Endothelial cell of umbilical vein (primary cell): ENCODE measurements around the gene GRK5. TPM values are rescaled to one million over a fixed set of nuclear protein-coding genes. Genes with fewer than 3 reads are reported as not detected.

Source experiments
- BruUV-seq: library from RNA; stranded (reverse); fragments of 400-500 nt; replicated peaks from 2 replicates; lab custom pipeline; 2021; lab: Mats Ljungman, UMichigan
- CTCF ChIA-PET: fragments of 300-600, 350-600 bp; sonication (Branson Sonifier 250); formaldehyde crosslinking; loops from one replicate; lab custom pipeline; 2021; ENCODE audit warnings: antibody characterized with exemption, inconsistent platforms; lab: Charles Lee
- POLR2A ChIA-PET: fragments of 300-600, 350-600 bp; sonication (Branson Sonifier 250); formaldehyde crosslinking; loops from one replicate; lab custom pipeline; 2021; ENCODE audit warnings: antibody characterized with exemption, inconsistent platforms; lab: Charles Lee
- DNase-seq: peaks from one replicate; pipeline ENCODE4 v3.0.0-alpha.2; 2011; ENCODE audit warnings: low read depth, low spot score
- FAIRE-seq: peaks from 2 replicates; lab custom pipeline; 2011; peaks lifted over from hg19 to GRCh38; lab: Jason Lieb, UNC
- H2AFZ ChIP-seq: 2 replicates; pipeline ENCODE4 v1.6.0; 2012; ENCODE audit warnings: low read depth, low read length, control low read depth, inconsistent platforms
- H3K27ac ChIP-seq: 2 replicates; pipeline ENCODE4 v1.5.1; 2011; ENCODE audit warnings: low read depth, mild to moderate bottlenecking, control low read depth, low read length, moderate library complexity; ENCODE audit not compliant: insufficient read depth
- H3K27me3 ChIP-seq, 2 experiments: 2 replicates each; pipeline versions ENCODE4 v1.6.0 to v1.6.1; 2011; ENCODE audit warnings: low read length in 2 of 2, mixed read lengths in 1 of 2; ENCODE audit not compliant: control insufficient read depth in 2 of 2, insufficient read depth in 2 of 2
- H3K36me3 ChIP-seq, 2 experiments: 2 replicates in 1 of 2; 3 replicates in 1 of 2; pipeline ENCODE4 v1.5.1; 2011; ENCODE audit warnings: low read length in 2 of 2, mild to moderate bottlenecking in 1 of 2, moderate library complexity in 1 of 2; ENCODE audit not compliant: control insufficient read depth in 2 of 2, insufficient read depth in 2 of 2; ENCODE audit errors: extremely low read depth in 1 of 2
- H3K4me1 ChIP-seq: 3 replicates; pipeline ENCODE4 v1.5.1; 2011; ENCODE audit warnings: mild to moderate bottlenecking, low read length; ENCODE audit not compliant: control insufficient read depth, insufficient read depth; ENCODE audit errors: extremely low read depth
- H3K4me2 ChIP-seq: 2 replicates; pipeline ENCODE4 v1.6.1; 2011; ENCODE audit warnings: low read length, control low read depth, mixed read lengths; ENCODE audit not compliant: insufficient read depth
- H3K4me3 ChIP-seq, 3 experiments: fragments of 200-600 bp in 1 of 3; sonication (generic), shearing (Covaris generic) in 1 of 3; replicated peaks in 1 of 3; 2 replicates each; pipeline ENCODE4 v1.5.1; 2011 to 2016; ENCODE audit warnings: control low read depth in 3 of 3, low read length in 3 of 3, mild to moderate bottlenecking in 2 of 3, inconsistent platforms in 1 of 3, low read depth in 1 of 3, moderate library complexity in 1 of 3; ENCODE audit not compliant: insufficient read depth in 1 of 3
- H3K79me2 ChIP-seq: 2 replicates; pipeline ENCODE4 v1.6.0; 2012; ENCODE audit warnings: low read length, inconsistent platforms; ENCODE audit not compliant: control insufficient read depth, insufficient read depth
- H3K9ac ChIP-seq: replicated peaks from 2 replicates; pipeline ENCODE3; 2011; ENCODE audit warnings: low read length, control low read depth; ENCODE audit not compliant: insufficient read depth; ENCODE audit errors: extremely low read depth
- H3K9me1 ChIP-seq: replicated peaks from 3 replicates; pipeline ENCODE4 v1.6.0; 2011; ENCODE audit warnings: mild to moderate bottlenecking, low read length; ENCODE audit not compliant: control insufficient read depth, insufficient read depth; ENCODE audit errors: extremely low read depth
- H3K9me3 ChIP-seq: replicated peaks from 2 replicates; pipeline ENCODE4 v1.5.1; 2012; ENCODE audit warnings: low read length, inconsistent platforms; ENCODE audit not compliant: control insufficient read depth, insufficient read depth
- H4K20me1 ChIP-seq: replicated peaks from 2 replicates; pipeline ENCODE3; 2011; ENCODE audit warnings: mild to moderate bottlenecking, low read length; ENCODE audit not compliant: control insufficient read depth, insufficient read depth; ENCODE audit errors: extremely low read depth
- EZH2 ChIP-seq: IDR thresholded peaks from 2 replicates; pipeline ENCODE4 v1.6.1; 2012; ENCODE audit warnings: borderline replicate concordance, low read depth, mild to moderate bottlenecking, moderate library complexity, low read length, inconsistent platforms; ENCODE audit not compliant: severe bottlenecking
- FOS ChIP-seq: IDR thresholded peaks from 2 replicates; pipeline ENCODE4 v1.6.1; 2011; ENCODE audit warnings: mild to moderate bottlenecking, low read length, moderate library complexity, borderline replicate concordance; ENCODE audit not compliant: insufficient read depth
- GATA2 ChIP-seq: IDR thresholded peaks from 2 replicates; pipeline ENCODE4 v1.7.0; 2011; ENCODE audit warnings: low read depth, mild to moderate bottlenecking, moderate library complexity, mixed read lengths, low read length; ENCODE audit not compliant: insufficient read length, insufficient read depth
- JUN ChIP-seq: IDR thresholded peaks from 2 replicates; pipeline ENCODE4 v1.6.1; 2011; ENCODE audit warnings: borderline replicate concordance, low read depth; ENCODE audit not compliant: insufficient read length, insufficient read depth
- MYC ChIP-seq: IDR thresholded peaks from one replicate; pipeline ENCODE4 v1.6.1; 2011; ENCODE audit warnings: mild to moderate bottlenecking, low read depth, low read length
- POLR2A ChIP-seq: IDR thresholded peaks from 2 replicates; pipeline ENCODE4 v1.6.1; 2012; ENCODE audit warnings: low read depth, mild to moderate bottlenecking, control low read depth, low read length
- POLR2AphosphoS5 ChIP-seq: IDR thresholded peaks from 2 replicates; pipeline ENCODE4 v1.6.1; 2012; ENCODE audit warnings: low read depth, mild to moderate bottlenecking, control low read depth, low read length, moderate library complexity; ENCODE audit not compliant: insufficient read depth
- dilution Hi-C: fragments of 300-500 bp; cut with MboI; formaldehyde crosslinking; loops from one replicate; pipeline ENCODE4 v1.15.0; 2019; ENCODE audit warnings: low sequenced_read_pairs; ENCODE audit not compliant: extremely low pct_ligation_motif_present
- intact Hi-C: fragments of 100-400 bp; cut with micrococcal nuclease; formaldehyde crosslinking; loops from one replicate; pipeline ENCODE4 v1.10.0; 2022
- polyA plus RNA-seq, 4 experiments: library from polyadenylated mRNA; depleted of rRNA in 3 of 4; stranded (reverse) in 3 of 4; unstranded in 1 of 4; fragments of >200 nt; gene quantifications; 2 replicates each; pipeline versions ENCODE4 v1.2.1 to v1.2.3, GENCODE V29; 2011 to 2012; ENCODE audit warnings: missing spikeins in 1 of 4
- total RNA-seq: library from RNA; stranded (reverse); gene quantifications from 2 replicates; pipeline ENCODE4 v1.2.3, GENCODE V29; 2021
- TF ChIP-seq, protein P1 (sequence below), 2 donors: IDR thresholded peaks; 1 replicate in 1 of 2; 2 replicates in 1 of 2; pipeline ENCODE4 v1.5.1; 2011; ENCODE audit warnings: low read length in 2 of 2, mild to moderate bottlenecking in 2 of 2, moderate library complexity in 2 of 2, control low read depth in 1 of 2, inconsistent platforms in 1 of 2, low read depth in 1 of 2; ENCODE audit not compliant: insufficient read depth in 1 of 2; ENCODE audit errors: extremely low read depth in 1 of 2
- TF ChIP-seq, protein P2 (sequence below): IDR thresholded peaks from 2 replicates; pipeline ENCODE4 v1.6.1; 2011; ENCODE audit not compliant: insufficient read depth, insufficient read length

The GRK5 gene
- total and polyA plus RNA-seq, 2 donors (not counting 3 experiments of a cell fraction or from before 2014, with no cell fraction given): 13.1 to 29.5 TPM

- intact Hi-C loops (no loop called here), dilution Hi-C loops (no loop called here)
- H3K4me3 ChIP-seq: no peak overlapping the region
- H3K27me3 ChIP-seq: no peaks in the 10 kb centered on the region
- H3K9ac ChIP-seq: no peak overlapping the region
- BruUV-seq: no TSS peak
- no peak overlapping the region for H2AFZ ChIP-seq
- H3K9me1 ChIP-seq: no peaks in the 10 kb centered on the region
- H3K4me1 ChIP-seq: no peaks in the 10 kb centered on the region
- no peaks in the 10 kb centered on the region for H3K9me3 ChIP-seq
- H3K4me2 ChIP-seq: no peak overlapping the region
- CTCF ChIA-PET: interaction anchor here (1.6 kb wide), 1 partner anchor 17 kb away, joined by 4 read pairs; no protein-coding TSS in a partner anchor
- no peaks in the 10 kb centered on the region for H4K20me1 ChIP-seq
- no peak overlapping the region for H3K27ac ChIP-seq
- peaks cover 0 to 30% of the 10 kb centered on the region in 2 experiments for H3K36me3 ChIP-seq
- TF ChIP-seq POLR2A: no peak
- no peak for TF ChIP-seq EZH2
- no peak for TF ChIP-seq JUN
- no peak for TF ChIP-seq POLR2AphosphoS5
- TF ChIP-seq, protein P1, sequence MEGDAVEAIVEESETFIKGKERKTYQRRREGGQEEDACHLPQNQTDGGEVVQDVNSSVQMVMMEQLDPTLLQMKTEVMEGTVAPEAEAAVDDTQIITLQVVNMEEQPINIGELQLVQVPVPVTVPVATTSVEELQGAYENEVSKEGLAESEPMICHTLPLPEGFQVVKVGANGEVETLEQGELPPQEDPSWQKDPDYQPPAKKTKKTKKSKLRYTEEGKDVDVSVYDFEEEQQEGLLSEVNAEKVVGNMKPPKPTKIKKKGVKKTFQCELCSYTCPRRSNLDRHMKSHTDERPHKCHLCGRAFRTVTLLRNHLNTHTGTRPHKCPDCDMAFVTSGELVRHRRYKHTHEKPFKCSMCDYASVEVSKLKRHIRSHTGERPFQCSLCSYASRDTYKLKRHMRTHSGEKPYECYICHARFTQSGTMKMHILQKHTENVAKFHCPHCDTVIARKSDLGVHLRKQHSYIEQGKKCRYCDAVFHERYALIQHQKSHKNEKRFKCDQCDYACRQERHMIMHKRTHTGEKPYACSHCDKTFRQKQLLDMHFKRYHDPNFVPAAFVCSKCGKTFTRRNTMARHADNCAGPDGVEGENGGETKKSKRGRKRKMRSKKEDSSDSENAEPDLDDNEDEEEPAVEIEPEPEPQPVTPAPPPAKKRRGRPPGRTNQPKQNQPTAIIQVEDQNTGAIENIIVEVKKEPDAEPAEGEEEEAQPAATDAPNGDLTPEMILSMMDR (IDR thresholded peaks at IDR 0.05; ENCODE audit: extremely low read depth in 1 of 2, insufficient read depth in 1 of 2, low read depth in 1 of 2, low read length in 2 of 2): no peak
- no peak for TF ChIP-seq FOS
- TF ChIP-seq, protein P2, sequence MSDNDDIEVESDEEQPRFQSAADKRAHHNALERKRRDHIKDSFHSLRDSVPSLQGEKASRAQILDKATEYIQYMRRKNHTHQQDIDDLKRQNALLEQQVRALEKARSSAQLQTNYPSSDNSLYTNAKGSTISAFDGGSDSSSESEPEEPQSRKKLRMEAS: no peak
- TF ChIP-seq GATA2: no peak
- TF ChIP-seq MYC: no peak
- FAIRE-seq (no peak), DNase-seq (no peak)
- POLR2A ChIA-PET: no interaction called here
- H3K79me2 ChIP-seq: no peaks in the 10 kb centered on the region
Measured at GRCh38 chr10:119428789-119429188, 221.4 kb downstream of the GRK5 start.
